ENCODE data around the gene MAGI3.
"Not testable (repeated sequence)": the region's sequence is repeated elsewhere in the genome, so short reads cannot be mapped to it uniquely, and the experiment has no call there.

Gene MAGI3

GRCh38 chr1:113444857-113445256, 54.5 kb downstream of the MAGI3 start:
- no peak for DNase-seq

- DNase-seq, result no peak
These were observed 61.4 kb downstream of the MAGI3 start for GRCh38 chr1:113451710-113452109.

DNA sequence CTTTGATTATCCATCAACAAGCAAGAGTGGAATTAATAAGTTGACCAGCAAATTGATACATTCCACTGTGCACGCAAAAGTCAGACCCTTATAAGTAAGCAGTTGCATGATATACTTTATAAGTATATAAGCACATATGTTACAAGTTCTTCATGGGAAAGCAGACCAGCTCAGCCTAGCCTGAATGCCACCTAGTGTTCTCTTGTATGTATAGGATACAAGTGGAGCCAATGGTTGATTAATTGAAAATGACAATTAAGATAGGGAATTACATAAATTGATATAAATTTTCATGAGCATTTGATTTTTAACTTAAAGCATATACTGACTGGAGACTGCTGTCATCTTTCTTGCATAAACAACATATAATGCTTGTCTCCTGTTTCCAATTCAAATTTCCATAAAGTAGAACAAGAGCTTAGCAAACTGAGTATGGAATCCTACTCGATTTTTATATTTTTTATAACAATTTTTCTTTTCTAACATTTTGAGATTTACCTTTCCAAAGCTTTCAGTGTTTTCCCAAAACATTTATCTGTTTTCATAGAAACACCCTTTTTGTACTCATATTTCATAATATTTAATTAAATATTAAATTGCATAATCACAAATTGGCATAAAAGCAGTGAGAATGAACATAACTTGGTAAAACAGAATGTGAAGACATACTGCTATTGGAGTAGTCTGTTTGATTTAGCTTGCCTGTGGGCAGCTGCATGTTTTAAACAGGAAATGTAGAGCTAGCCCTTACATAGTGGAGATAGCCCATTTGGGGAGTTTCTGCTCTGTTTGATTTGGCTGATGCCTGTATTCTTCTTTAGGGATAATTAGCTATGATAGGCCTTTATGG, 62.8 kb downstream of the MAGI3 start:
- DNase-seq, result no peak

DNA sequence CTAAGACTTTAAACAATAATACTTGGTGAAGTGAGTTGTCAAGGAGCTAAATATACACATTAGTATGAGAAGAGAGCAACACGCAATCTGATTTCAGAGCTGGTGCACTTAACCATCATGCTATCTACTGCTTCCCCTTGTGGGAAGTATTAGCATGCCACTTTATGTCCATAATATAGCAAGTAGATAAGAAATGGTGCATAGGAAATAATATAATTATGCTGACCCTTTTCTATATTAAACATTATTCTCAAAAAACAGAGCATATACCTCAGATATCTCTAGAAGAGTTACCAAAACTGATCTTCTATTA, 63.4 kb downstream of the MAGI3 start:
- no peak for DNase-seq

DNA sequence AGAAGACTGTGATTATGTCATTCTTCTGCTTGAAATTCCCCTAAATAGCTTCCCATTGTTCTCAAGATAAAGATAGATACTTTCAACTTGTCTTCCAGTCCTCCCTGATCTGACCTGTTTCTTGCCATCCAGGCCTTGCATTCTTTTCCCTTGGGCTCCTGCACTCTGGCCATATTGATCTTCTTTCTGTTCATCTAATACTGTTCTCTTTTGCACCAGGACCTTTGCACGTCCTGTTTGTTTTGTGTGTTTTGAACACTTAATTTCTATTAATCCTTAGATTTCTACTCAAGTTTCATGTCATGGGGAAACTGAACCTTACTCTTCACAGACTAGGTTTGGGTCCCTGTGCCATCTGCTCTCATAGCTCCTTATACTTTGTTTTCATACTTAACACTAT, 65.1 kb downstream of the MAGI3 start:
- DNase-seq, result no peak

DNA sequence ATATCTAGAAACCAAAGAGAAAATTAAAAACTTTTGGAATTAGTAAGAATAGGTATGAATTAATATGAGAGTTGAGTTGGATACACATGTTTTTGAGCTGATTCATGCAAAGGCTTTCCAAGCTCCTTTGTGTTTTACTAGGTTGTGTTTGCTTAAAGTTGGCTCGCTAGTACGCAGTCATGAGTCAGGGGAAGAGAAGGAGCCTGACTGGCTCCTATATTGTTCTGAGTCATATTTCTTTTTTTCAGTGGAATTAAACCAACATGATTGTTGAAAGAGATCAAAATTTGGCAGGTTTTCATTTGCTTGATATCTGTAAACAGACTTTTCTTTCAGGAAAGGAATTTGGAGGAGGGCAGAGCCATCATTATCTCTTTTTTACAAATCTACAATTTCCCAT, 66.7 kb downstream of the MAGI3 start:
- DNase-seq, result no peak

GRCh38 chr1:113459279-113459678, 69.0 kb downstream of the MAGI3 start:
- DNase-seq, result no peak

DNA sequence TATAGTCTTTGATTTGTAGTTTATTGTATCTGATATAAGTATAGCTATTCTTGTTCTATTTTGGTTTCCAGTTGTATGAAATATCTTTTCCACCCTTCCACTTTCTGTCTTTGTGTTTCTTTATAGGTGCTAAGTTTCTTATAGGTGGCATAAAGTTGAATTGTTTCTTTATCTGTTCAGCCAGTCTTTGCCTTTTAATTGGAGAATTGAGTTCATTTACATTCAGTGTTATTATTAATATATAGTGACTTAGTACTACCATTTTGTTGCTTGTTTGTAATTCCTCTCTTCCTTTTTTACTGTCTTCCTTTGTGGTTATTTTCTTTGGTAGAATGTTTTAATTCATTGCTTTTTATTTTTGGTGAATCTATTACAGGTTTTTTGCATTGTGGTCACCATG, 77.7 kb downstream of the MAGI3 start:
- no peak for DNase-seq

DNA sequence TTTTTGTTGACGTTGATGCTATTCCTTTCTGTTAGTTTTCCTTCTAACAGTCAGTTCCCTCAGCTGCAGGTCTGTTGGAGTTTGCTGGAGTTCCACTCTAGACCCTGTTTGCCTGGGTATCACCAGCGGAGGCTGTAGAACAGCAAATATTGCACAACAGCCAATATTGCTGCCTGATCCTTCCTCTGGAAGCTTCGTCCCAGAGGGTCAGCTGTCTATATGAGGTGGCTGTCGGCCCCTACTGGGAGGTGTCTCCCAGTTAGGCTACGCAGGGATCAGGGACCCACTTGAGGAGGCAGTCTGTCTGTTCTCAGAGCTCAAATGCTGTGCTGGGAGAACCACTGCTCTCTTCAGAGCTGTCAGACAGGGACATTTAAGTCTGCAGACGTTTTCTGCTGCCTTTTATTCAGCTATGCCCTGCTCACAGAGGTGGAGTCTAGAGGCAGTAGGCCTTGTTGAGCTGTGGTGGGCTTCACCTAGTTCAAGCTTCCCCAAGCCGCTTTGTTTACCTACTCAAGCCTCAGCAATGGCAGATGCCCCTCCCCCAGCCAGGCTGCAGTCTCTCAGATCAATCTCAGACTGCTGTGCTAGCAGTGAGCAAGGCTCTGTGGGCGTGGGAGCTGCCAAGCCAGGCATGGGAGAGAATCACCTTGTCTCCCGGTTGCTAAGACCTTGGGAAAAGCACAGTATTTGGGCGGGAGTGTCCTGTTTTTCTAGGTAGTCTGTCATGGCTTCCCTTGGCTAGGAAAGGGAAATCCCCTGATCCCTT, 88.3 kb downstream of the MAGI3 start:
- DNase-seq, result not testable (repeated sequence)

GRCh38 chr1:113479713-113480676, 89.7 kb downstream of the MAGI3 start:
- DNase-seq, result no peak

DNA sequence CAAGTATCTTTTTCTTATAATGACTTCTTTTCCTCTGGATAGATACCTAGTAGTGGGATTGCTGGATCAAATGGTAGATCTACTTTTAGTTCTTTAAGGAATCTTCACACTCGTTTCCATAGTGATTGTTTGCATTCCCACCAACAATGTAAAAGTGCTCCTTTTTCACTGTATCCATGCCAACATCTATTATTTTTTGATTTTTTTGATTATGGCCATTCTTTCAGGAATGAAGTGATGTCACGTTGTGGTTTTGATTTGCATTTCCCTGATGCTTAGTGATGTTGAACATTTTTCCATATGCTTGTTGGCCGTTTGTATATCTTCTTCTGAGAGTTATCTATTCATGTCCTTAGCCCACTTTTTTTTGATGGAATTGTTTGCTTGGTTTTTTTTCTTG, 94.8 kb downstream of the MAGI3 start:
- not testable (repeated sequence) for DNase-seq

DNA sequence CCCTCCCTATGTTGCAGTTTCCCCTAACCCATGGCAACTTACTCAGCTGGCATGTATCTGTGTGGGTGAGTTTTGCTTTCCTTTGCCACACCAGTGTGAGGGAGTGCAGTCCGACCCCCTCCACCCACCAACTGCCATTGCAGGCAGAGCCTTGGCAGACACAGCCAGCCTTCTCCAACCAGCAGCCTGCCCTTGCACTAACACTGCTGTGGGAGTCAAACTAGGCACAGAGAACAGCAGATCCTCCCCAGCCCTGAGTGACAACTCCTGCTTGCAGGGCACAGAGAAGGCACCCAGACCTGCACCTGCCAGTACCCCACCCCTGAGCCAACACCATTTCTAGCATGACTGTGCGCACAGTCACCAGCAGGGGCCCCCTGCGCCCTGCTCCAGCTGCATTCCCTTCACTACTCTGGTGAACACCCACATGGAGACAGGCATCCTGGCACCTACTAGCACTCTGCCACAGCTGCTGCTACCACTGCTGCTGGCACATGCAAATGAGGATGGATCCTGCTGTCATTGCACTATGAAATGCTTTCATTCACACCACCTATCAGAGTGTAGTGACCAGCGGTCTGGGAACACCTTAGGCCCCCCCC, 98.4 kb downstream of the MAGI3 start:
- no peak for DNase-seq

DNA sequence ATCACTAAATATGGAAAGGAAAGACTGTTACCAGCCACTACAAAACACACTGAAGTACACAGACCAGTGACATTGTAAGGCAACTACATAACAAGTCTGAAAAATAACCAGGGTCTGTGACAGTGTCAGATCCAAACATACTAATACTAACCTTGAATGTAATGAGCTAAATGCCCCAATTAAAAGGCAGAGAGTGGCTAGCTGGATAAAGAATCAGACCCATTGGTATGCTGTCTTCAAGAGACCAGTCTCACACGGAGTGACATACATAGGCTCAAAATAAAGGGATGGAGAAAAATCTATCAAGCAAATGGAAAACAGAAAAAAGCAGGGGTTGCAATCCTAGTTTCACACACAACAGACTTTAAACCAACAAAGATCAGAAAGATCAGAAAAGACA, 100.1 kb downstream of the MAGI3 start:
- no peak for DNase-seq

- DNase-seq, result no peak
These were observed 103.2 kb downstream of the MAGI3 start for GRCh38 chr1:113493533-113493932.

- no peak for DNase-seq
These were observed 115.0 kb downstream of the MAGI3 start for GRCh38 chr1:113505357-113505756.

DNA sequence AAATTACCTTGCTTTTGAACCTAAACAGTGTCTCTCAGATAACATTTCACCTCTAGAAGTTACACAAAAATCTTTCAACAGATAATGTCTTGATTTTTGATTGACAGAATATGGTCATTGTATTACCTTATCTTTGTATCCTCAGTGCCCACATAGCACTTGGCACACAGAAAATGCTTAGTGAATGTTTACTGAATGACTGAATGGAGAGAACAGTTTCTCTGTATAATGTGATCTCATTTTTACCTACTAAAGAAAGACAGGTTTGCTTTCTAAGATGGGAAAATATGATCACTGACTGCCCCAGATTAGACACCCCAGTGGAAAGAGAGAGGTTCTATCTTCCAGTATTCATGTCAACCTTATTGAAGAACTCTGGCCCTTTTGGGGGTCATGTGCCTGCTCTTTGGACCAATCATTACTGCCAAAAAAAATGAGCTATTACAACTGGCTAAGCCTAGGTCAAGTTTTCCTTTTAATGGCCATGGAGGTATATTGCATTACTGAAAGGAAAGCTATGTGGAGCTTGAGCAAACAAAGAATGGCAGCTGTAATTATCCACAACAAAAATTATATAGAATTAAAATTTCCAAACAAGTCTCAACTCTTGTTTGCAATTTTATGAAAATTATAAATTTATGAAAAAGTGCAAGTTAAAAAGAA, 117.4 kb downstream of the MAGI3 start:
- no peak for DNase-seq

GRCh38 chr1:113508364-113509164, 118.2 kb downstream of the MAGI3 start:
- no peak for DNase-seq

DNA sequence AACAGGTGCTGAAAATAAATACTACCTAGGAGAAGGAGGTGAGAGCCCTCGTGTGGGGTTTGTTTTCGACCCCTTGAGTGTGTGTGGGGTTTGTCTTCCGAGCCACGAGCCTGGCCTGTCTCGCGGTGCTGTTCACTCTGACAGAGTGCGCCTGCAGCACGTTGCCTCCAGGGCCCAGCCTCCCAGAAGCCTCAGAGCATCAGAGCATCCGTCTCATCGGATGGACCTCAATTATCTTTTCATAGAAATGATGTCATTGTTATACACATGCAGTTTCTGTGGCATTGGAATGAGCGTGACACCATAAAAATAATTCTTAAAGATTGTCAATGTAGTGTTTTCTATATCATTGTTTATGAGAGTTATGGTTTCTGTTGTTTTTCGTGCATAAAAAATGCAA, 119.5 kb downstream of the MAGI3 start:
- not testable (repeated sequence) for DNase-seq

DNA sequence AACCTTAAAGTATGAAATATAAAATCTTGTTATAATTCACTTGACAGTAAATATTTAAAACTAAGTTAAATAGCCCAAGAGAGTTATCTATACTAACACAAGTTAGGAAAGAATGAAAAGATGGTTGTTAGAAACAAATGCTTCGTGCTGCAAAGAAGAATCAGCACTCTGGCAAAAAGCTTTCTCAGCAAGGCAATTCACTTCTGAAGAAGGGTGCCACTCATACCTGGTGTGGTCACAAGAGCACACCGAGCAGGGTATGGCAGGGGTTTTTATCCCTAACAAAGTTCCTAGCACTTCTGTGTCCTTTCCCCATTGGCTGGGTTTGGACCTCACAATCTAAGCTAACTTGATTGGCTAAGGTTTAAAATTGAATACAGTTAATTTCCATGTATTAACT, 121.0 kb downstream of the MAGI3 start:
- DNase-seq, result no peak

DNA sequence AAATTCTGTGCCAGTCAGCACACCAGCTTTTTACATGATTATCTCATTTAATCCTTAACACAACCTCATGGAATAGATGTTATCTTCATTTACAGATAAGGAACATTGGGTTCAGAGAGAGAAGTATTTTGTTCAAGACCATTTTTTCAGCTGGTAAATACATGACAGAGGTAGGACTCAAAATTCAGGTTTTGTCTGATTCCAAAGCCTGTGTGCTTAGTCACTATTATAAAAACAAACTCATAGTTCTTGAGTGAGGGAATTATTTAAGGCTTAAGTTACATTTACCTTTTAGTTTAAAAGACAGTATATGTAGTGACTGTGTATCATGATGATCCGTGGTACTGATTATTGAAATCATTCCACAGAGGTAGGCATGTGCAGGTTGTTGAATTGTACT, 125.2 kb downstream of the MAGI3 start:
- DNase-seq, result no peak

GRCh38 chr1:113517346-113517745, 127.0 kb downstream of the MAGI3 start:
- DNase-seq, result no peak

Measured in stimulated activated naive CD4-positive, alpha-beta T cell treated with Interleukin-2 at 50 U/mL for 16 hours (primary cell).